Kidney glomerular epithelial cell (primary cell): ENCODE data around the gene GMEB1.

Experiments
- DNase-seq: peaks from one replicate; lab custom pipeline; 2025; lab: John Stamatoyannopoulos, UW

The GMEB1 gene

DNA sequence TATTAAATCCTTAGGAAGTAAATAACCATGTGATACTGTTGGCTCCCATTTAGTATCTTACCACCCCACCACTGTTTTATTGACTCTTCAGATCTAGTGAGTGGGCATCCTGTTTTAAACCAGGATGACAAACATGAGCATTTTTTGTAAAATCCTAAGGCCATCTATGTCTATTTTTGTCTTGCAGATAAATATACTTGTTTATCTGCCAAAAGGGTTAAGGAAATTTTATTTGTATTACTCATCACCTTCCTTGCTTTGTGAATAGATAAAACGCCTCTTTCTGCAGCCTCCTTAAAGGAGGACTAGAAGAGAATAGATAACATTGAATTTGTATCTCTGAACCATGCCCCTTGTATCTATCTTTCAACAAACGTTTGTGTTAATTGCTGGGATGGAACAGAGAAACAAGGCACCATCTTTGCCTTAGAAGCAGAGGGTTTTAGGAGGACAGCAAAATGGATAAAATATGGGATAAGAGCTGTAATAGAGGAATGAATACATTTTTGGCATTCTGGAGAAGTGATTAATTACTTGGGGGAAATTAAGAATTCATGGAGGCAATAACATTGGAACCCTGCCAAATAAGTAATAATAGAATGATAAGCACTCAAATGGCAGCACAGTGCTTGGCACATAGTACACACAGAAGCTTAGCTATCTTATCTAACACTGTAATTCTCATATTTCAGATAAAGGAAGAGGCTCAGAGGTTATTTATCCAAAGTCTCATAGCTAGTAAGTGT, 82.9 kb downstream of the GMEB1 start:
- DNase-seq: peak; percentile 16

- no peak for DNase-seq
Observed at GRCh38 chr1:28755701-28756100, 87.1 kb downstream of the GMEB1 start.

DNA sequence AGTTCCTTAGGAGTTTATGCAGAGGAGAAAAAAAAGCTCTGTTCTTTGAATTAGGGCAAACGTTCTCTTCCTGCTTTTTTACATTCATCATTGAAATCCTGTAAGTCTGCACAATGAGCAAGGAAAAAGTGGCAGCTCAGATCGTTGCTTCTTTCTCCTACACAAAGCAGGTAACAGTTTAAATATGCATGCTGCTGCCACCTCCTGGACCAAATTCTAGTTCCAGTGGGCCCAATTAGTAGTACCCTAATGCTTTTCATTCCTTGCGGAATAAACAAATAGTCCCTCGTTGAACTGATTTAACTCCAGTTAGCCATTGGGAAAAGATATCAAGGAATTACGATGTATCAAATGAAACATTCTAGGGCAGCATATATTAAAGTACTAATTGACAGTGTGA, 88.3 kb downstream of the GMEB1 start:
- DNase-seq: no peak

DNA sequence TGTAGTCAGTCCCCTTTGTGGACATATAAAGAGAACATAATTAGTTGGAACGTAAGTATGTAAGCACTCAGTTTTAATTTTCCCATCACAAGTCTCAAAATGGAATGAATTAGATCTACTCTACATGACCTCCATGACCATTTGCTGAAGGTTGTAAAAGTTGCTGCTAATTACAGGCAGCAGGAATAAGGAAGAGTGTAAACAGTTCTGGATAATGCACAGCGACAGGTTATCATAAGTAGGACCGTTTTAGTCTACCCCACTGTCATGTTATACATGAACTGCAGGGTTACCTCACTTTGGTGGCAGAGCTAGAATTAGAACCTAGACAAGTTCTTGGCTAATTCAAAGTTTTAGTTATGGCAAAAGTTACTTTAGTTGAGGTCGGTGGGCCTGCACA, 89.8 kb downstream of the GMEB1 start:
- no peak for DNase-seq

- DNase-seq: no peak
Observed at GRCh38 chr1:28759257-28759656, 90.7 kb downstream of the GMEB1 start.

DNA sequence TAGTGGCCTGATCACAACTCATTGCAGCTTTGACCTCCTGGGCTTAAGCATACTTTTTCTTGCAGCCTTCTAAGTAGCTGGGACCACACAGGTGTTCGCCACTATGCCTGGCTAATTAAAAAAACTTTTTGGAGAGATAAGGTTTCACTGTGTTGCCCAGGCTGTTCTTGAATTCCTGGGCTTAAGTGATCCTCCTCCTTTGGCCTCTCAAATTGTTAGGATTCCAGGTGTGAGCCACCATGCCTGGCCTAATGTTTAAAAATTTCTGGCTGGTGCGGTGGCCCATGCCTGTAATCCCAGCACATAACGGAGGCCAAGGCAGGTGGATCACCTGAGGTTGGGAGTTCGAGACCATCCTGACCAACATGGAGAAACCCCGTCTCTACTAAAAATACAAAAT, 92.6 kb downstream of the GMEB1 start:
- DNase-seq: no peak

DNA sequence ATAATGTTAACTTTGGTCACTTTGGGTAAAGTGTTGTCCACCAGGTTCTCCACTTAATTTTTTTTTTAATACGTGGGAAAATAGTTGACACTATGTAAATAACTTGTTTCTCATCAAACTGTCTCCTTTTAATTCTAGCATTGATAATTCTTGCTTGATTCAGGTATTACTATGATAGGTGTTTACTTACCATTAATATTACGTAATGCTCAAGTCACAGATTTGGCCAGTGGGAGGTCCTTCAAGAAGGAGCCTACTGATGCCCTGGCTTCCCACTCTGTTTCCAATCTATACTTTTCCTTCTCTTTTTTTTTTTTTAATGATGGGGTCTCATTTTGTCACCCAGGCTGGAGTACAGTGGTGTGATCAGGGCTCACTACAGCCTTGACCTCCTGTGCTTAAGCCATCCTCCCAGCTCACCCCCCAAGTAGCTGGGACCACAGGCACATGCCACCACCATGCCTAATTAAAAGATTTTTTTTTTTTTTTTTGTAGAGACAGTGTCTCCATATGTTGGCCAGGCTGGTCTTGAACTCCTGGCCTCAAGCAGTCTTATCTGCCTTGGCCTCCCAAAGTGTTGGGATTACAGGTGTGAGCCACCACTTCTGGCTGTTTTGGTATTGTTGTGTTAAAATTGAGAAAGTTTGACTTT, 98.1 kb downstream of the GMEB1 start:
- DNase-seq: no peak
